ENCODE measurements around the gene ZBTB7C.

The ZBTB7C gene

DNA sequence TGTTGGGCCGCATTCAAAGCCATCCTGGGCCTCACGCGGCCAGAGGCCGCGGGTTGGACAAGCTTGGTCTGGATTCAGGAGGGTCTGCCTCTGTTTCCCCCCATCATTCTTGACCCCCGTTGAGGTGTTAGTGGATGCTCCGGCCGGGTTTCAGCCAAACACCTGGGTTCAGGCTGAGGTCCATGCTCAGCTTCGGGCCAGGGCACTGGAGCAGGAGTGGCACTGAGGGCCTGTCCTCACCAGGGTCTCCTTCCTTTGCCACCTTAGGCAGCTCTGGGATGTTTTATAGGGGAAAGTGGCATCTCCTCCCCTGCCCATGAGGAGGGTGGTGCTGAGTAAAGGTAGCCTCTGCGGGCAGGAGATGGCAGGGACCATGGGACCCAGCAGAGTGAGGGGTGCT, 401.8 kb downstream of the ZBTB7C start:
- DNase-seq: no peak

- DNase-seq: no peak
Measured at GRCh38 chr18:48006415-48007175, 402.6 kb downstream of the ZBTB7C start.

- DNase-seq: no peak
Measured at GRCh38 chr18:48004577-48004976, 404.6 kb downstream of the ZBTB7C start.

DNA sequence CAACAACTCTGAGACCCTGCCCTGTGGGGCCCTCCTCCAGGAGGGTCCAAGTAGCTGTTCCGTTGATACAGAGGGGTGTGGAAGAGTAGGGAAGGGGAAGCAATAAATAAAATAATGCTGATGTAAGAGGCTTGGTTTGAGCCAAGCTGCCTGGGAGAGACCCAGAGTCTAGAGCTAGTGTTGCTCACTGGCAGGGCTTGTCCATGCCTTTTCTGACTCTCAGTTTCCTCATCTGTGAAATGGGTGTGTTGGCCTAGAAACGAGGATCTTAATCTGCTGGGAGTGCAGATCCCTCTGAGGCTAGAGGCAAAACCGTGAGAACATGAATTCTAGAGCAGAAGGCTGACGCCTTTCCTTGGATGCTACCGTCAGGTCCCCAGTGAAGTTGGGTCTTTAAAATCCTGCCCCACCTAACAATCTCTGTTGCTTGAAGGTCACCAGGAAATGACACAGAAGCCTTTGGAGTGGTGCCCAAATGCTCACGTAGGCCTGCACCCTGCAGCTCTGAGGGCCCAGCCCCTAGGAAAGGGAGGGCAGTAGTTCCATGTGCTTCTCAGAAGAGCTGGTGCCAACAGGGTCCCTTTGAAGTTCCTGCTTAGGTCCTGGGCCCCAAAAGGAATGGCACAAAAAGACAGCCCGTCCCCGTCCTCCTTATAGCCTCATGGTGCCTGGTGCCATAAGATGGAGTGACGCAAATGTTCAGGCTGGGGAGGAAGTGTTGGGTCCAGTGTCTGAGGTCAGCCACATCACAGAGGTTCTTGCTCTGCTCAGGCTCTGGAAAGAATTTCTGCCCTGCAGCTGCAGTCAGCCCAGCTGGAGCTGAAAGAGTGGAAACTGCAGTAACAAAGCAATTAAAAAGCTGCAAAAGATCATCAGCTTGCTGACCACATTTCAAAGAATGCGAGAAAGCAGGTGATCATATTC, 405.5 kb downstream of the ZBTB7C start:
- no peak for DNase-seq

DNA sequence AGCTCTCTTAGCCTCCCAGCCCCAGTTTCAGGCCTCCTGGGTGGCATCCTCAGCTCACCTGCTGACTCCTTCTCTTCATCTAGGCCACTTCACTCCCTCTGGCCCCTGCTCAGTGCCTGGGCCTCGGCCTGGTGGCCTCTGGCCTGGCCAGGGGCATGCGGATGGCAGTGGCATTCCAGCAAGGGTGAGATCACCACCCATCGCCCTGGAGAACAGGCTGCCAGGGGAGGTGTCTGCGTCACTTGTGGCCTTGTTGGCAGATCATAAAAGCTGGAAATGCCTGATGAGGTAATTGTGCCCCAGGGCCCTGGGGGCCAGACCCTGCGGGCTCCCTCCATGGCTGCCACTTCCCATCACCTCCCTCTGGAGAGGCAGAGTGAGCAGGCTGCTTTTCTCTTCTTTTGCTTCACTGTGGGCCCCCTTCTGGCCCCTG, 406.2 kb downstream of the ZBTB7C start:
- no peak for DNase-seq

- no peak for DNase-seq
Measured at GRCh38 chr18:48000701-48001100, 408.5 kb downstream of the ZBTB7C start.

- DNase-seq: no peak
Measured at GRCh38 chr18:47999801-48000248, 409.4 kb downstream of the ZBTB7C start.

DNA sequence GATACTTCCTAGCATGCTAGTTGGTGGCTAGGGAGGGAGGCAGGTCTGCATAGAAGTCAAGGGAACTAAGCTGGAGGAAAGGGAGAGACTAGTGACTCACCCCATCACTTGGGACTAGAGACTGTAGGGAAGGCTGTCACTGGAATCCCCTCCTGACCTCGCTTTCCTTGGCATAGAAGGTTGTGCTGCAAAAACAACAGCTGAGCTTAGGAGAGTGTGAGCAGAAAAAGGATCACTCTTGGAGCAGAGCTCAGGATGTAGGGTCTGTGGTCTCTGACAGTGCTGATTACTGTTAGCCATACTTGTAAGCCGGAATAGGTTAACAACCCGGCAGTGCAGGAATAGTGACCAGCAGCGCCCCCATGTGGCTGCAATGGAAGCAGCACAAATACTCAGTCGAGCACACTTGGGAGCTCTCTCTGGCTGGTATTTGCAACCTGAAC, 411.8 kb downstream of the ZBTB7C start:
- peak; percentile 21 for DNase-seq

DNA sequence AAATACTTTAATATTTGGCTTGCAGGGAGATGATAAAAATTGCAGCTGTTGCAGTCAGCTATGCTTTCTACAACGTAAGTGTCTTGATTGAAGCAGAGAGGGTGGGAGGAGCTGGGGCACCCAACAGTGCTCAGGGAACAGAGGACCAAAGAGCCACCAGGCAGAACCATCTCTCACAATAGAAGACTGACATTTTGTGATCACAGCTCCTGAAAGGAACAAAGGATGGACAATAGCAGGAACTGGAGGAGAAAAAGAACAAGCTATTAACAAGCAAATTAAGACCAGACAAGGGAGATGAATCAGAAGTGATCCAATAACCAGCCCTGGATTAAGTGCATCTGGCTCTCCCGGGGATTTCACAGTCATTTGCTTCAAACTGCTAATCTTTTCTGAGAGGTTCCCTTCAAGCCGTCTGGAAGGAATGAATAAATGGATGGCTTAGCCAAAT, 413.1 kb downstream of the ZBTB7C start:
- no peak for DNase-seq

DNA sequence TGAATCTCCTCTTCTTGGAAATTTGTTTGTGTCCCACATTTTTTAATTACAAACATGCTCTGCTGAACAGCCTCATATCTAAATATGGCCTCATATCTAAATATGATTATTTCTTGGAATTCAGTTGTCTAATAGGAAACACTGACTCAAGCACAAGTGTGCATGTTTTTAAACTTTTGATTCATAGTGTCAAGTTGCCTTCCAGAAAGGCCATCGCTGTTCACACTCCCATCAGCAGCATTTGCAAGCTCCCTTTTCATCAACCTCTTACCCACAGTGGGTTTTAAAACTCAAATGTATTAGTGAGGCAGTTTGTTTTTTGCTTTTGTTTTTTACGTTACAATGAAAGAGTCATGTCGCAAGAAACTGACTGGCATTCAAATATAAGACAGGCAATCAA, 413.5 kb downstream of the ZBTB7C start:
- DNase-seq: no peak

GRCh38 chr18:47993409-47993808, 415.8 kb downstream of the ZBTB7C start:
- no peak for DNase-seq

DNA sequence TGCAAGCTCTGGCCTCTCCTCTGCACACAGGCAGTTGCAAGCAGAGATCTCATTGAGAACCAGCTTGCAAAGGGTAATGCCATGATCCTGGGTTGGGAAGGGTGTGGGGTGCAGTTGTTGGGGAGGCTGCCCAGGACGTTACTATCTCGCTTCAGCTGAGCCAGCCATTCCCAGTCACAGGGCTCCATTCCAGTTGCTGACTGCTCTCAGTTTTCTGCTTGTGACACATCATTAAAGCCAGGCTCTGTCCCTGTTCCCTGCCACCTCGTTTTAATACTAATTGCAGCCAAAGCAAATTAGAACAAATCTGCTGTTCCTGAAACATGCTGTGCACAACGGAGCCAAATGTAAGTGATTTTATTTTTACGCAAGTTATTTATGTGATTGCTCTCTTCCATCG, 416.2 kb downstream of the ZBTB7C start:
- no peak for DNase-seq

GRCh38 chr18:47992266-47992665, 416.9 kb downstream of the ZBTB7C start:
- DNase-seq: no peak

GRCh38 chr18:47990981-47991380, 418.2 kb downstream of the ZBTB7C start:
- DNase-seq: no peak

DNA sequence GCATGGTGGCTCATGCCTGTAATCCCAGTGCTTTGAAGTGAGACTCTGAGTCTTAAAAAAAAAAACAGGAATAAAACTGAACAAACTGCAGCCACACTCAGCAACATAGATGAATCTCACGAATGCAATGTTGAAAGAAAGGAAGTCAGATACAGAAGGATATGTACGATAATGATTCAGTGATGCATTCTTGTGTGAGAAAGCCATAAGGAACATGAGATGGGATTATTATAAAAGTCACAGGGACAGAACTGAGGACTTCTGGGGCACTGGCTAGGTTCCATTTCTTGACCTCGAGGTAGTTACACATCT, 421.8 kb downstream of the ZBTB7C start:
- no peak for DNase-seq

DNA sequence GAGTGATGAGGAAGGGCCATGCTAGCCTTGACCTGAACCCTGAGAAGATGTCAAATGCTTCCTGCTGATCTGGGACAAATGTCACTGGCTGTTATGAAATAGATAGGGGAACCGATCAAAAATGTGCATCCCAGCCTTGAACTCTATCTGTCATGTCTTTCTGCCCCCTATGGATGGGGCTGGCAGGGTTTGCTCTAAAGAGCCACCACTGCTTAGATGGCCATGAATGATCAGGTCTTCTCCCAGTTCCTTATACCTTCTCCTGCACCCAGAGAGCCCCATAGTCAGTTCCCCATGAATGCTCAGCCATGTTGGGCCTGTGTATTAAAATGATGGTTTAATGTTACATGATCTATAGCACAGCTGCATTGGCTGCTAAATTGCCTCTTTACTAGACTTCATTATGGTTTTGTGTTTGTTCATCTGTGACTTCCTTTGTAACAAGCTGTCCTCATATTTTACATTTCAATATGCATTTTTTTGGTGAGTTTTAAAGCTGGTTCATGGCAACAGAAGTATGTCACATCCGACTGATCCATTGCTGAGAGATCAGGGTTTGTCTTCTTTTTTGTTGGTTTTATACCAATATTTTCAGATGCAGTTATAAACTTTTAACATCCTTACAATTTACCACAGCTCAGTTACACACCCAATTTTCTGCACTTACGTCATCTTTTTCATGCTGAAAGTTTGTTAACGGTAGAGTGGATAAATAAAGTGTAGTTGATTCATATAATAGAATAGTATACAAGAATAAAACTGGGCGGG, 422.4 kb downstream of the ZBTB7C start:
- DNase-seq: no peak

GRCh38 chr18:47985866-47986265, 423.3 kb downstream of the ZBTB7C start:
- DNase-seq: no peak

GRCh38 chr18:47984991-47985390, 424.2 kb downstream of the ZBTB7C start:
- no peak for DNase-seq

DNA sequence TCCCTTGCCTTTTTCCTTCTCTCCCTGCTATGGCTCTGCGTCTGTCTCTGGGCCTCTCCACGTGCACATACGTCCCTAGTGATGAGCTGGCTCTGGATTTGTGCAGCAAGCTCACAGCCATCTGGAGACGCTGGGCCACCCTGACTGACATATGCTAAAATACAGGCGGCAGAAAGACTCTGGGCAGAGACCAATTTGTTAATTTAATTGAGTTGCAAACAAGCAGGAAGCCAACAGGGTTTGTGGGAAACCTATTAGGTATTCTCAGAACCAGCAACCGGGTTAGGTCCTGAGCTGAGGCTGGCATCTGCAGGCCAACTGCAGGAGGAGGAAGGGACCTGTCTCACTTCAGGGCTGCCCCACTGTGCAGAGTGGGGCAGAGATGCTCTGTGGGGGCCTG, 425.2 kb downstream of the ZBTB7C start:
- DNase-seq: no peak

GRCh38 chr18:47983055-47983454, 426.1 kb downstream of the ZBTB7C start:
- no peak for DNase-seq

- no peak for DNase-seq
Measured at GRCh38 chr18:47981830-47982229, 427.4 kb downstream of the ZBTB7C start.

- DNase-seq: no peak
Measured at GRCh38 chr18:47981320-47981719, 427.9 kb downstream of the ZBTB7C start.

DNA sequence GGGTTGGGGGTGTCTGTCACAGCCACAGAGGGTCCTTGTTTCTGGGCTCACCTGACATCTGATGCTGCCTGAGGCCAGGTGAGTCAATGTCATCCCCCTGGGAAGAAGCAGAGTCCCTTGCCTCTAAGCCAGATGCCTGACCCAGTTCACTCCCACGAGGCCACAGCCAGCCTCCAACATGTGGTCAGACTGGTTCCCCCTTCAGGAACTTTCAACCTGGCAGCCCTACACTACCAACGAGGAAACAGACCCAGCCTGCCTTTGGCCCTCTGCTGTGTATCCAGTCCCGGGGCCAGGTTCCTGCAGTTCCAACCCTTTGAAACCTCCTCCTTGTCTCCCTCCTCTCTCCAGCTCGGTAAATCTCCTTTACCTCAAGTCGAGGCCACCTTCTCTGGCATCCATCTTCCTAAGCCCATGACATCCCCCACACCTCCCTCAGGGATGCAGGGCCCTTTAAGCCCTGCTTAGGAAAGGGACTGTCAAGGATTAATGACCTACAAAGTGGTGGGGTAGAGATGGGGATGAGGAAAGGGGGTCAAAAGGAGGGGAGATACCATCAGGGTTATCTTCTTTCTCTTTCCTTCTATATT, 429.5 kb downstream of the ZBTB7C start:
- no peak for DNase-seq

Measured in CD4-positive, alpha-beta T cell treated with Interleukin-6 for 4 hours (primary cell).